Fibroblast of villous mesenchyme (primary cell): Measurements from ENCODE around the gene HMGCS1. TPM values are rescaled to one million over a fixed set of nuclear protein-coding genes. Genes with fewer than 3 reads are reported as not detected.

Source experiments
- DNase-seq: peaks from one replicate; pipeline ENCODE4 v3.0.0-alpha.2; 2010; ENCODE audit warnings: low read depth
- H3K4me3 ChIP-seq: 2 replicates; pipeline ENCODE4 v1.5.1; 2011; ENCODE audit warnings: low read depth, mild to moderate bottlenecking, low read length
- total RNA-seq: library from RNA; depleted of rRNA; stranded (reverse); fragments of >200 nt; gene quantifications from 2 replicates; pipeline ENCODE4 v1.2.3, GENCODE V29; 2012
- TF ChIP-seq, protein P1 (sequence below): IDR thresholded peaks from 2 replicates; pipeline ENCODE4 v1.5.1; 2012; ENCODE audit warnings: low read depth, mild to moderate bottlenecking, low read length; ENCODE audit not compliant: insufficient read depth

Gene HMGCS1
- total RNA-seq, 1 donor: 220 TPM

DNA sequence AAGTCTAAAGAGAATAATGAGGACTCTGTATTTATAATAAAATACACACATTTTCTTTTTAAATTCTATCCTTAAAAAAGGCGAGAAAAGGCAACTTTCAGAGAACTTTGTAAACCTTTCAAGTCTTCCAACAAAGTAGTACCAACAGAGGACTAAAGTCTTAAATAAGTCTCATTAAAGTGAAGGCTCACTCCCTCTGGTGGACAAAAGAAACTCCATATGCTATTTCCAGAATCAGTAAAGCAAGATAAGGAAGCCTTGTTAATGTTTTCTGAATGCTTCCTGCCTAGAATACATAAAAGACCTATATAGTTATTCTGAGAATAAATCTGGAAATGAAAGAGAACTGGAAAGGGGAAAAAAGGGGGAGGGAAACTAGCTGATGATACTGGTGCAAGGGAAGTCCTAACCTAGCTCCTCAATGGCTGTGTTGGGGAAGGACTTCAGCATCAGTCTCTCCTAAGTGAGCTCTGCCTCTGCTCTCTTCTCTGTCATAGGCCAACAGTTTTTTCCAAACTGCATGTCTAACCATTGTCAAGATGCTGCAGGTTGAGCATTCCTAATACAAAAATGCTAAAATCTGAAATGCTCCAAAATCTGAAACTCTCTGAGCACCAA, 7.2 kb downstream of the HMGCS1 start:
- peak; percentile 83 for DNase-seq
- TF ChIP-seq, protein P1, sequence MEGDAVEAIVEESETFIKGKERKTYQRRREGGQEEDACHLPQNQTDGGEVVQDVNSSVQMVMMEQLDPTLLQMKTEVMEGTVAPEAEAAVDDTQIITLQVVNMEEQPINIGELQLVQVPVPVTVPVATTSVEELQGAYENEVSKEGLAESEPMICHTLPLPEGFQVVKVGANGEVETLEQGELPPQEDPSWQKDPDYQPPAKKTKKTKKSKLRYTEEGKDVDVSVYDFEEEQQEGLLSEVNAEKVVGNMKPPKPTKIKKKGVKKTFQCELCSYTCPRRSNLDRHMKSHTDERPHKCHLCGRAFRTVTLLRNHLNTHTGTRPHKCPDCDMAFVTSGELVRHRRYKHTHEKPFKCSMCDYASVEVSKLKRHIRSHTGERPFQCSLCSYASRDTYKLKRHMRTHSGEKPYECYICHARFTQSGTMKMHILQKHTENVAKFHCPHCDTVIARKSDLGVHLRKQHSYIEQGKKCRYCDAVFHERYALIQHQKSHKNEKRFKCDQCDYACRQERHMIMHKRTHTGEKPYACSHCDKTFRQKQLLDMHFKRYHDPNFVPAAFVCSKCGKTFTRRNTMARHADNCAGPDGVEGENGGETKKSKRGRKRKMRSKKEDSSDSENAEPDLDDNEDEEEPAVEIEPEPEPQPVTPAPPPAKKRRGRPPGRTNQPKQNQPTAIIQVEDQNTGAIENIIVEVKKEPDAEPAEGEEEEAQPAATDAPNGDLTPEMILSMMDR: peak; percentile 79

DNA sequence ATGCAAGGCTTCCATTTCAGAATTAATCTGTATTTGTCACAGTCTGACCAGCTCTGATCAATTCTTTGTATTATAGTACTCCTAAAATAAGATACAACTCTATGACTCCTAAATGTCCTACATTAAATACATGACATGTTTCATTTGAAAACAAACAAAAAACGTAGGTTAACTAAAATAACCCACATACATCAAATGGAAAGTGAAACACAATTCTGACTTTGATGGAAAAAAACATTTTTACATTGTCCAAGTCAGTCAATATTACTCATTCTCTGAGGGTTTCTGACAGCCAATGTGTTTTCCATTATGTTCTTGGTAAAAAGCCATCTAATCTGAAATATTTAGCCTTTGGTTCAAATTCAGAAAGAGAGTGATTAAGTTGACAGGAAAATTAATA, 8.7 kb downstream of the HMGCS1 start:
- TF ChIP-seq, protein P1: no peak
- peak; percentile 24 for DNase-seq
- no peak overlapping the region for H3K4me3 ChIP-seq

More for the DNA sequence above, 7.2 kb downstream of the HMGCS1 start:
- no peak overlapping the region for H3K4me3 ChIP-seq

DNA sequence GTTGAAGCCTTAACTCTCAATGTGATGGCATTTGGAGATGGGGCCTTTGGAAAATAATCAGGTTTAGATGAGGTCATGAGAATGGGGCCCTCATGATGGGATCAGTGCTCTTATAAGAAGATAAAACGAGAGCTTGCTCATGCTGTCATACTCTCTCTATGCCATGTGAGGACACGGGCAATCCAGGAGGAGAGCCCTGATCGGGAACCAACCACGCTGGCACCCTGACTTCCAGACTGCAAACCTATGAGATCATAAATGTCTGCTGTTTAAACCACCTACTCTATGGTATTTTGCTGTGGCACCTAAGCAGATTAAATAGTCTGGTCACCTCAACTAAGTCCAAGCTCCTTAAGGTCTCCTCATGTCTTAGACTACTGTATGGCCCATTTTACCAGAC, 10.0 kb downstream of the HMGCS1 start:
- no peak overlapping the region for H3K4me3 ChIP-seq
- TF ChIP-seq, protein P1: no peak
- DNase-seq: no peak

DNA sequence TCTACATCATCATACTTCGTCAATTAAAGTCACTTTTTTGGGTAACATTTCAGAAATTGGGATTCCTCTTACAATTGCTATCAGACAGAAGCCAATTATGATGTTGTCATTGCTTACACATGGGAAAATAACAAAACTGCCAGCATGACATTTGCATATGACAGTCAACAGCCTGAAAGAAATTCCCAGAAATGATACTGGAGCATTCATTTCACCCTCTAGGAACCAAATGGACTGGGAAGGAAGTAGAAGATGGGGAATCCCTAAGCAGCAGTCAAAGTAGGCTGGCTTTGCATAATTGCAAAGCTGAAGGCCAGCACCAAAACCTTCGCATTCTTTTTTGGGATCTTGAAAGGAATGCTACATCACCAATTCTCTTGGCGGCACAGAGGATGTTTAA, 10.7 kb downstream of the HMGCS1 start:
- no peak for DNase-seq
- H3K4me3 ChIP-seq: no peak overlapping the region
- TF ChIP-seq, protein P1: no peak

DNA sequence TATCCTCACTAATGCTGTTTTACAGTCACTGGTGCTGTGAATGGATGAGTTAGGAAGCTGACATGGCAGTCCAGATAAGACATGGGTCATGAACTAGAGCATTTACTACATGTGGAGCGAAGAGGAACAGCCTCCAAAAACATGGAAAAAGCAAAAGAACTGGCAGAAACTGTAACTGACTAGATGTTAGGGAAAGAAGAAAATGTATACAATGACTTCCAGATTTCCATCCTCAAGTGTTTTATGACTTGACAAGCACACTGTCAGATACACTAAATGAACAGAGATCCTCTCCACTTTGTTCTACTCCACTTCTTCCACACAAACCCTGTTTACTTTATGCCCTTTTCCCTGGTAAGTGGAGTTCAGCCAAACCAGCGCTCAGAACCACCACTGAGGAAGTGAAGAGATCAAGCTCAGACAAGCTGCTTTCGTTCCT, 11.5 kb downstream of the HMGCS1 start:
- no peak overlapping the region for H3K4me3 ChIP-seq
- TF ChIP-seq, protein P1: no peak
- DNase-seq: peak; percentile 50

DNA sequence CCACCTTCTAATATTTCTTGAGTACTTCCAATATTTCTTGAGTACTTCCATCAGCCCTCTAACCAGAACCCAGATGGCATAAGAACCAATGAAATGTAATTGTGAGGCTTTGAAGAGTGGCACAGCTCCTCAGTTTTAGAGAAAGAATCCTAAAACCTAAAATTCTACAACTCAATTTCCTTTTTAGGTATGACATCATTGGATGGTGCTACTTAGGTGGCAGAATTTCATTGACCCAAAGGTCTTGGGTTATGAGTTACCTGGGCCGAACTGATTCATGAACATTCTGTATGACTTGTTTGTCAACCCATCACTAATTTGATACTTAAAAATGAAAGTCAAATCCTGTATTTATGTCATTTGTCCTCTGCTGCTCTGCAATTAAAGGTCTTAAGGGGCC, 13.1 kb downstream of the HMGCS1 start:
- no peak for DNase-seq
- TF ChIP-seq, protein P1: no peak
- H3K4me3 ChIP-seq: no peak overlapping the region

DNA sequence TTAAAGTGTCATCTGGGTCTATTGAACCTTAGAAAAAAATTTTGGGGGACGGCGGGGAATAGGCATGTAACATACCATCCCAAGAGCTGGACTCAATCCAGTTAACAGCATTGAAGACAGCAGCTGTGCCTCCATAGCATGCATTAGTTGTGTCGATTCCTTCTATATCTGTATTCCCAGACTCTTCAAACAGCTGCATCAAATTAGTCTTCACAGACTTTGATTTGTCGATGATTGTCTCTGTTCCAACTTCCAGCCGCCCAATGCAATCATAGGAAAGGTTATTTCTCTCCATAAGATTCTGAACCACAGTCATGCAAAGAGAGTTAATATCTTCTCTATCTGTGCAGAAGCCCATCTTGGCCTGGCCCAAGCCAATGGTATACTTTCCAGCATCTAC, 14.8 kb downstream of the HMGCS1 start:
- DNase-seq: no peak
- TF ChIP-seq, protein P1: no peak
- H3K4me3 ChIP-seq: no peak overlapping the region
